ENCODE measurements around the gene LSP1.
A peak's percentile ranks its signal among the peaks of the same experiment; 100 is the strongest.

LSP1 gene

GRCh38 chr11:1834062-1834610 lies 18.7 kb upstream of the LSP1 start:
- FAIRE-seq (no peak), DNase-seq (ENCODE audit: insufficient read length) (no peak)
- TF ChIP-seq POLR2A (IDR thresholded peaks at IDR 0.05; ENCODE audit: low read depth, low read length), result no peak
- no peak for TF ChIP-seq POLR2AphosphoS5 (IDR thresholded peaks at IDR 0.05; ENCODE audit: low read depth, low read length)
- no peak for TF ChIP-seq TAF1 (IDR thresholded peaks at IDR 0.05; ENCODE audit: borderline replicate concordance, low read depth, low read length)

GRCh38 chr11:1834779-1835670 lies 17.9 kb upstream of the LSP1 start, which contains the start of gene SYT8:
TSS of gene SYT8 (plus strand) at chr11:1834990. CDS start at chr11:1835106, 116 bp downstream.
- no peak for DNase-seq (ENCODE audit: insufficient read length)
- no peak for FAIRE-seq
- TF ChIP-seq POLR2AphosphoS5 (IDR thresholded peaks at IDR 0.05; ENCODE audit: low read depth, low read length) (no peak), TAF1 (IDR thresholded peaks at IDR 0.05; ENCODE audit: borderline replicate concordance, low read depth, low read length) (no peak), POLR2A (IDR thresholded peaks at IDR 0.05; ENCODE audit: low read depth, low read length) (no peak)

GRCh38 chr11:1835671-1836010 lies 17.2 kb upstream of the LSP1 start:
- DNase-seq (ENCODE audit: insufficient read length) (no peak), FAIRE-seq (no peak)
- TF ChIP-seq POLR2A (IDR thresholded peaks at IDR 0.05; ENCODE audit: low read depth, low read length), result no peak
- no peak for TF ChIP-seq TAF1 (IDR thresholded peaks at IDR 0.05; ENCODE audit: borderline replicate concordance, low read depth, low read length)
- TF ChIP-seq POLR2AphosphoS5 (IDR thresholded peaks at IDR 0.05; ENCODE audit: low read depth, low read length), result no peak

GRCh38 chr11:1836011-1836945 lies 16.6 kb upstream of the LSP1 start:
- DNase-seq (ENCODE audit: insufficient read length), result no peak
- FAIRE-seq, result no peak
- TF ChIP-seq TAF1 (IDR thresholded peaks at IDR 0.05; ENCODE audit: borderline replicate concordance, low read depth, low read length) (no peak), POLR2AphosphoS5 (IDR thresholded peaks at IDR 0.05; ENCODE audit: low read depth, low read length) (no peak), POLR2A (IDR thresholded peaks at IDR 0.05; ENCODE audit: low read depth, low read length) (no peak)

GRCh38 chr11:1837171-1838076 lies 15.5 kb upstream of the LSP1 start:
- FAIRE-seq, result peak; percentile 96
- TF ChIP-seq POLR2AphosphoS5 (IDR thresholded peaks at IDR 0.05; ENCODE audit: low read depth, low read length), result no peak
- TF ChIP-seq POLR2A (IDR thresholded peaks at IDR 0.05; ENCODE audit: low read depth, low read length), result no peak
- TF ChIP-seq TAF1 (IDR thresholded peaks at IDR 0.05; ENCODE audit: borderline replicate concordance, low read depth, low read length), result no peak
- DNase-seq (ENCODE audit: insufficient read length), result peak; percentile 98

- FAIRE-seq (no peak), DNase-seq (ENCODE audit: insufficient read length) (no peak)
- TF ChIP-seq TAF1 (IDR thresholded peaks at IDR 0.05; ENCODE audit: borderline replicate concordance, low read depth, low read length), result no peak
- TF ChIP-seq POLR2A (IDR thresholded peaks at IDR 0.05; ENCODE audit: low read depth, low read length), result no peak
- TF ChIP-seq POLR2AphosphoS5 (IDR thresholded peaks at IDR 0.05; ENCODE audit: low read depth, low read length), result no peak
Measured at GRCh38 chr11:1838077-1838425, 14.8 kb upstream of the LSP1 start.

- no peak for TF ChIP-seq POLR2AphosphoS5 (IDR thresholded peaks at IDR 0.05; ENCODE audit: low read depth, low read length)
- TF ChIP-seq TAF1 (IDR thresholded peaks at IDR 0.05; ENCODE audit: borderline replicate concordance, low read depth, low read length), result no peak
- no peak for TF ChIP-seq POLR2A (IDR thresholded peaks at IDR 0.05; ENCODE audit: low read depth, low read length)
- DNase-seq (ENCODE audit: insufficient read length) (no peak), FAIRE-seq (peak; percentile 17)
Measured at GRCh38 chr11:1838426-1839144, 14.3 kb upstream of the LSP1 start, which contains the start of gene TNNI2. TSS of gene TNNI2 (plus strand) at chr11:1838981. CDS start at chr11:1839697, 716 bp downstream.

GRCh38 chr11:1839204-1839923 lies 13.5 kb upstream of the LSP1 start:
- DNase-seq (ENCODE audit: insufficient read length), result no peak
- TF ChIP-seq TAF1 (IDR thresholded peaks at IDR 0.05; ENCODE audit: borderline replicate concordance, low read depth, low read length), result no peak
- no peak for TF ChIP-seq POLR2A (IDR thresholded peaks at IDR 0.05; ENCODE audit: low read depth, low read length)
- TF ChIP-seq POLR2AphosphoS5 (IDR thresholded peaks at IDR 0.05; ENCODE audit: low read depth, low read length), result no peak
- FAIRE-seq, result peak; percentile 9
